Activated CD8-positive, alpha-beta memory T cell treated with anti-CD3 and anti-CD28 coated beads, Interleukin-2, amount 50 U/mL, for 4 hours (primary cell): Measurements from ENCODE around the gene SLC9A5.

Experiments
- DNase-seq: peaks from one replicate; pipeline ENCODE4 v3.0.0-alpha.2; 2020

Gene SLC9A5

DNA sequence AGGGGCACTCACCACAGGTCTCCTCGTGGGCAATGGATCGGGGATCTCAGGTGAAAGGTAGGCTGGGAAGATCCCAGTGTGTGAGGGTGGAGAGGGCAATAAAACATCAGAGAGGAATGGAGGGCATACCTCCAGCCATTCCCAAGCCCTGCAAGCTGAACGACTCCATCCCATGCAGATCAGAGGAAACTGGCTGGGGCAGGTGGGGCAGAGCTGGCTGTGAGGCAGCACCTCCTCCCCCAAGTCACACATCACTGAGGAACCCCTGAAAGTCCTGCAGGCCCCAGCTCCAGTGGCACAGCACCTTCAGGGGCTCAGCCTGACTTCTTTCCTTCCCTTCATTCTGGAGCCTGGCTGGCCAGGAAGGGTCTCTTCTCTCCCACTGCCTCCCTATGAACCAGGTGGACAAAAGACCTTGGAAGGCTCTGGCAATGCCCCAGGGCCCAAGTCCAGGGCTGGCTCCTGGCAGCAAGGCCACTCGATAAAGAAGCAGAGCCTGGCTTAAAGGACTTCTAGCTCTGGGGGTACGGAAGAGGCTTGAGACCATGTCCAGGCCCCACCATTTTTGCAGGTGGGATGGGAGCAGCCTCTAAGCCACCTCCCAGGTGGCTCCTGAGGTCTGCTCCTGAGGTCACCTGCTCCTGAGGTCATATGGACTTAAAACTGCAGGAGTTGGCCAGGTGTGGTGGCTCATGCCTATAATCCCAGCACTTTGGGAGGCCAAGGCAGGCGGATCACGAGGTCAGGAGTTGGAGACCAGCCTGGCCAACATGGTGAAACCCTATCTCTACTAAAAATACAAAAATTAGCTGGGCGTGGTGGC is 35.4 kb upstream of the SLC9A5 start:
- DNase-seq, result no peak

- no peak for DNase-seq
Observed at GRCh38 chr16:67215706-67216105, 33.1 kb upstream of the SLC9A5 start.

- no peak for DNase-seq
Observed at GRCh38 chr16:67216612-67217490, 31.9 kb upstream of the SLC9A5 start.

- no peak for DNase-seq
Observed at GRCh38 chr16:67223992-67224391, 24.8 kb upstream of the SLC9A5 start.

DNA sequence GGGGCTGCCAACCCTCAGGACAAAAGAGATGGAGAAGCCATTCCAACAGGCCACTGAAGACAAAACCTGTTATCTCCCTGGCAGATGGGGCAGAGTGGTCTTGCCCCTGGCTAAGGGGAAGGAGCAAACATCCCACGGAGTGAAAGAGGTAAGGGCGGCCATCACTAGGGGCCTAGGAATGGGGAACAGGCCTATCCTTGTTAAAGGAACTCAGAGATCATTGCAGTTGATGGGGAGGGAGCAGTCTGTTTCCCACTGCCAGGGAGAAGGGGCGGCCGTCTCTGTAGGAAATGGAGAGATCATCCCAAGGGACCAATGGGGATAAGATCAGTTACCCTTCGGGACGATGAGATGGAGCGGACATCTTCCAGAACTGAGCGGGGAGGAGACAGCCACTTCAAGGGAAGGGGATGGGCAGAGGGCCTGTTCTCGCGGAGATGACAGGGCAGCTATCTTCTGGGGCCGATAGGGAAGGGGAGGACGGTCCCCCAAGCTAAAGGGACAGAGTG is 22.4 kb upstream of the SLC9A5 start:
- DNase-seq, result no peak

DNA sequence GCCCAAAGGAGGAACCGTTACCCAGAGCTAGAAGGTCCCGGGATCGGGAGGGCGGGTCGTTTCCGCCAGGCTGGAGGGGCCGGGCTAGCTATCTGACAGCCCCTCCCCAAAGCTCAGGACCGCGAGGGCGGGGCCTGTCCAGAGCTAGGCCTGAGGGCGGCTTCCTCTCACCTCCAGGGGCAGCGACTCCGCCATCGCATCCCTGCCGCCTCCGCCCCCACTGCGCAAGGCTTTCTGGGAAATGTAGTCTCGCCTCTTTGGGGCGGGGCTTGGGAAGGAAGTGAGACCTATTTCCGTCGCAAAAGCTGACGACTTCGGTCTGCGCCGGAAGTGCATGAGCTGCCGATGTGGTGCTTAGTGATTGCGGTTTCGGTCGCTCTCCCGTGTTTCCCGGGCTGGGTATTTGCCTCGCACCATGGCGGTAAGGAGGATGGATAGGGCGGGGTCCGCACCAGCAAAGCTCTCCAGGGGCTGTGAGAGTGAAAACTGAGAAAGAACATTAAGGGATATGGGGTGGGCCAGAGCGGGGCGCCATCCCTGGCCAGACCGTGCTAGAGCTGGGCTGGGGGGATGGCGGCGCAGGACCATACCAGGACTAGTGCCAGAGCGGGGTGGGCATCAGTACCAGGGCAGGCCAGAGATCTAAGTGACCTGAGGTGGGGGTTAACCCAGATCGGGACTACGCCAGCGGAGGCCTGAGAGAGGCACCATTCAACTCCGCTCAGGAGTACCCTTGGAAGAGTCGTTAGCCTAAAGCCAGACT is 21.8 kb upstream of the SLC9A5 start, which contains the start of gene TMEM208:
Gene TMEM208 (plus strand): TSS at position 327 of the 763 bp plus-strand sequence. CDS start 89 bp downstream, at position 416.
- DNase-seq, result peak; percentile 99

GRCh38 chr16:67227567-67227921 is 21.2 kb upstream of the SLC9A5 start:
- no peak for DNase-seq

DNA sequence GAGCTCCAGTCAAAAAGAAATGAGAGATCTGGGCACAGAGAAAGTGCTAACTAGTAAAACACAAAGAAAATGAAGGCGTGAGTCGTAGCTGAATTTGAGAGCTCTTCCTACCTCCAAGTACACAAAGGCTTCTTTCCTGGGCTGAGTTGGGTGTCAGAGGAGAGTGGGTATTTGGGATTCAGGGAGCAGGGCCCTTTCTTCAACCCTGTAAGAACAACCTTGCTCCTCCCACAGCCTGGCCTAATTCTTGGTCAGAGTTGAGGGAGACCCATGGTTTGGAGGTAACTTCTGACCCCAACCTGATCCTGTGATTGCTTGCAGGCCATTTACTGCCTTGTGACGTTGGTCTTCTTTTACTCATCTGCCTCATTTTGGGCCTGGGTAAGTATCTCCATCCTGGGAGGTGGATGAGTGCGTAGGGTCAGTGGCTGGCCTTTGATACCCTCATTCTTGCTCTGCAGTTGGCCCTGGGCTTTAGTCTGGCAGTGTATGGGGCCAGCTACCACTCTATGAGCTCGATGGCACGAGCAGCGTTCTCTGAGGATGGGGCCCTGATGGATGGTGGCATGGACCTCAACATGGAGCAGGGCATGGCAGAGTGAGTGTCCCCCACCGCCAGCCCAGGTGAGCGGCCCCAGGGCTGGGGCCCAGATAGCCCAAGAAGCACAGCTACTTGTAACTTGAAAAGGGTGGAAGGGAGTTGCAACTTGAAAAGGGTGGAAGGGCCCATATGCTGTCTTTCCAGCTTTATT is 20.6 kb upstream of the SLC9A5 start:
- DNase-seq, result no peak

GRCh38 chr16:67228905-67229304 is 19.9 kb upstream of the SLC9A5 start:
- DNase-seq, result no peak

DNA sequence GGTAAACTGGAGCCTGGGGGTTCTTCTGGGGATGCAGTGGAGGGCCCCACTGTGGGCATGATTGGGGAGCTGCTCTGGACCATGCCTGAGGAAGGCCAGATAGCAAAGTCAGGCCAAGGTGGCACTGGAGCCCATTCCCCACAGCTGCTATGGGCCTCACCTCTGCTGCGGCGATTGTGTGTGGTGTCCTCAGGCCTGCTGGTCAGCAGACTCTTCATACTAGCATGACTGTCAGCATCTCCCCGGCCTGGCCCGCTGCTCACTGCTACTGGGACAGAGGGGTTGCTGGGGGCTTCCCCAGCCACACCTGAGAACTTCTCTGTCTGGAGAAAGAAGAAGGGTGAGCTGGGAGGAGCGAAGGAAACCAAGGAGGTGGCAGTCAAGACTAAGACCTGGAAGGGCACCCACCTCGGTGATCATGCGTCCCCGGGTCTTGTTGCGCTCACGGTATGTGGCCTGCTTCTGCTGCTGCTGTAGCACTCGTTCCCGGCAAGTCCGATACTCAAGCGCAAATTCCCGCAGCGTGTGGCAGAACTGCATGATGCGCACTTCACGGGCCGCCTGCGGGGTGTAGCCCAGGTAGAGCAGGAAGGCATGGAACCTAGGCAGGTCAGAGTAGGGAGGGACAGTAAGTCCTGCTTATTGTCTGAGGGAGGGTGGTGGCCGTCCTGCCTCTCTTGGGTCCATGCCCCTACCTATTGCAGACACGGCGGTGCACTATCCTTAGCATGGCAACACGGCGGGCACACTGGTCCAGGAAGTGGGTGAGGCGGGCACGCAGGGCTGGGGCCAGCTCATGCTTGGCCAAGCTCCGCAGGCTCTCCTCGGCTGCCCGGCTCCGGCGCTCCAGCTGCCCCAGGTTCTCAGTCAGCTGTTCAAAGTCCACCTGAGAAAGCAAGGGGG is 18.6 kb upstream of the SLC9A5 start:
- DNase-seq, result no peak

- DNase-seq, result no peak
Observed at GRCh38 chr16:67230809-67231660, 17.7 kb upstream of the SLC9A5 start.

GRCh38 chr16:67233596-67233995 is 15.2 kb upstream of the SLC9A5 start:
- DNase-seq, result no peak

- no peak for DNase-seq
Observed at GRCh38 chr16:67234180-67234597, 14.6 kb upstream of the SLC9A5 start.

GRCh38 chr16:67235816-67236562 is 12.8 kb upstream of the SLC9A5 start:
- no peak for DNase-seq

GRCh38 chr16:67236563-67237395 is 12.0 kb upstream of the SLC9A5 start:
- DNase-seq, result peak; percentile 52

- DNase-seq, result no peak
Observed at GRCh38 chr16:67237396-67238277, 11.1 kb upstream of the SLC9A5 start.

DNA sequence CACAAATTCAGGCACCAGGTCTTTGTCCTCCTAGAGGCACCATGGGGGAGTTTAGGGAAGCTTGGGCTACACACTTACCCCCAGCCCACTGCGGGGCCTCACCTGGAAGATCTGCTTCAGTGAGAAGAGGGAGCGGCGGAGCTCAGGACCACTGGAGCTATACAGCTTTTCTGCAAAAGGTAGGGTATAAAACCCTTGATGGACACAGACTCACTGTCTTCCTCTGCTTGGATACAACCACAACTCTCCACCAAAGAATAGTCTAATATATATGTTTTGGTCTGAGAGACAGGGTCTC is 10.6 kb upstream of the SLC9A5 start:
- DNase-seq, result no peak
